MCF 10A (cell line): ENCODE measurements around the gene ODAD4. TPM values are rescaled to one million over a fixed set of nuclear protein-coding genes. Genes with fewer than 3 reads are reported as not detected.

Source experiments
- BruUV-seq: library from RNA; stranded (reverse); fragments of 400-500 nt; replicated peaks from 2 replicates; lab custom pipeline; 2021; lab: Mats Ljungman, UMichigan
- CTCF ChIA-PET: fragments of 300-600 bp; sonication (Branson Sonifier 250); formaldehyde crosslinking; extraction: SDS; loops from one replicate; lab custom pipeline; 2021; ENCODE audit warnings: antibody characterized with exemption, inconsistent platforms; lab: Yijun Ruan, JAX
- POLR2A ChIA-PET: fragments of 300-600, 350-650 bp; sonication (Branson Sonifier 250); formaldehyde crosslinking; extraction: SDS; loops from one replicate; lab custom pipeline; 2020; ENCODE audit warnings: antibody characterized with exemption, inconsistent platforms; lab: Yijun Ruan, JAX
- DNase-seq: peaks from one replicate; pipeline ENCODE4 v3.0.0-alpha.2; 2018; ENCODE audit not compliant: unreplicated experiment
- H3K27ac Mint-ChIP-seq: one replicate; pipeline ENCODE4 v1.8.0; 2022; ENCODE audit warnings: mild to moderate bottlenecking, low read depth, mixed read lengths; ENCODE audit not compliant: unreplicated experiment
- H3K27me3 Mint-ChIP-seq: one replicate; pipeline ENCODE4 v1.8.0; 2022; ENCODE audit warnings: mixed read lengths; ENCODE audit not compliant: insufficient read depth, unreplicated experiment
- H3K36me3 Mint-ChIP-seq: one replicate; pipeline ENCODE4 v1.8.0; 2022; ENCODE audit warnings: mild to moderate bottlenecking, moderate library complexity, mixed read lengths; ENCODE audit not compliant: insufficient read depth, unreplicated experiment
- H3K4me1 Mint-ChIP-seq: one replicate; pipeline ENCODE4 v1.8.0; 2022; ENCODE audit warnings: mixed read lengths; ENCODE audit not compliant: insufficient read depth, unreplicated experiment
- H3K4me3 Mint-ChIP-seq: one replicate; pipeline ENCODE4 v1.8.0; 2022; ENCODE audit warnings: mild to moderate bottlenecking, moderate library complexity, mixed read lengths; ENCODE audit not compliant: unreplicated experiment
- H3K9me3 Mint-ChIP-seq: one replicate; pipeline ENCODE4 v1.8.0; 2022; ENCODE audit warnings: mixed read lengths; ENCODE audit not compliant: unreplicated experiment
- intact Hi-C: fragments of 100-400 bp; cut with micrococcal nuclease; formaldehyde crosslinking; loops from 2 replicates; pipeline ENCODE4 v1.14.1; 2022
- total RNA-seq: library from RNA; stranded (reverse); gene quantifications from 2 replicates; pipeline ENCODE4 v1.2.3, GENCODE V29; 2022
- TF ChIP-seq, protein P1 (sequence below): fragments of 200-600 bp; IDR thresholded peaks from one replicate; pipeline ENCODE4 v1.8.0; 2022; ENCODE audit warnings: antibody characterized with exemption, mild to moderate bottlenecking; ENCODE audit not compliant: unreplicated experiment

Gene ODAD4
- total RNA-seq, 1 experiment from 2014 or later = 0.96 TPM

DNA sequence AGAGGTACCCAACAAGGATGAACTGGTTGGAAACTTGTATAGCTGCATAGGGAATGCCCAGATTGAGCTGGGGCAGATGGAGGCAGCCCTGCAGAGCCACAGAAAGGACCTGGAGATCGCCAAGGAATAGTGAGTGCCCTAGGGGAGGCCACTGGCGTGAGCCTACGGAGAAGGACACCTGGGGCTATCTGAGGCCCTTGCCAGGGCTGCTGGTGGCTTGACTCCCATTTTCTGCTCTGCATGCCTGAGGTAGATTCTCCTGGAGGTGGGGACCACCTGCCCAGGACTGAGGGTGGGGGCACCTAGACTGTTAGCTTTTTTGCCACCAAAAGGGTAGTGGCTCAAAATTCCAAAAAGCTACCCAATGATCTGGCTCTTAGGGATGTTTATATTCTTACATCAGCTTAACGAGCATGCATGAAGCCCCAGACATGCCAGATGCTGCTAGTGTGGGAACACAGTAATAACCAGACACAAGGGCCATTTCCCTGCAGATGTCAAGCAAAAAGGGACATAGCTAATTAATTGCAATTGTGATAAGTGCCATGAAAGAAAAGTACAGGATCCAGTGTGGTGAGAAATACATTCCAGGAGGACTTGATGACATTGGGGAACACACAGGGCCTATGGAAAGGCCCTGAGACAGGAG is 8.8 kb downstream of the ODAD4 start:
- BruUV-seq = no TSS peak
- no peak overlapping the region for H3K4me3 Mint-ChIP-seq
- peaks cover 12% of the 10 kb centered on the region for H3K27me3 Mint-ChIP-seq
- H3K4me1 Mint-ChIP-seq = no peaks in the 10 kb centered on the region
- no peak overlapping the region for H3K27ac Mint-ChIP-seq
- no peak for DNase-seq
- intact Hi-C loops = no loop called here
- ChIA-PET POLR2A (interaction anchor here (0.9 to 1.5 kb wide), 3 partner anchors 9 to 78 kb away, joined by 3 to 4 read pairs (median 3); partner anchors contain the start of genes DNAJC7 and ODAD4), CTCF (interaction anchor here (2.0 kb wide), 1 partner anchor 23 kb away, joined by 6 read pairs; no protein-coding TSS in a partner anchor)
- H3K36me3 Mint-ChIP-seq = no peaks in the 10 kb centered on the region
- H3K9me3 Mint-ChIP-seq = no peaks in the 10 kb centered on the region
- TF ChIP-seq, protein P1, sequence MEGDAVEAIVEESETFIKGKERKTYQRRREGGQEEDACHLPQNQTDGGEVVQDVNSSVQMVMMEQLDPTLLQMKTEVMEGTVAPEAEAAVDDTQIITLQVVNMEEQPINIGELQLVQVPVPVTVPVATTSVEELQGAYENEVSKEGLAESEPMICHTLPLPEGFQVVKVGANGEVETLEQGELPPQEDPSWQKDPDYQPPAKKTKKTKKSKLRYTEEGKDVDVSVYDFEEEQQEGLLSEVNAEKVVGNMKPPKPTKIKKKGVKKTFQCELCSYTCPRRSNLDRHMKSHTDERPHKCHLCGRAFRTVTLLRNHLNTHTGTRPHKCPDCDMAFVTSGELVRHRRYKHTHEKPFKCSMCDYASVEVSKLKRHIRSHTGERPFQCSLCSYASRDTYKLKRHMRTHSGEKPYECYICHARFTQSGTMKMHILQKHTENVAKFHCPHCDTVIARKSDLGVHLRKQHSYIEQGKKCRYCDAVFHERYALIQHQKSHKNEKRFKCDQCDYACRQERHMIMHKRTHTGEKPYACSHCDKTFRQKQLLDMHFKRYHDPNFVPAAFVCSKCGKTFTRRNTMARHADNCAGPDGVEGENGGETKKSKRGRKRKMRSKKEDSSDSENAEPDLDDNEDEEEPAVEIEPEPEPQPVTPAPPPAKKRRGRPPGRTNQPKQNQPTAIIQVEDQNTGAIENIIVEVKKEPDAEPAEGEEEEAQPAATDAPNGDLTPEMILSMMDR = no peak

DNA sequence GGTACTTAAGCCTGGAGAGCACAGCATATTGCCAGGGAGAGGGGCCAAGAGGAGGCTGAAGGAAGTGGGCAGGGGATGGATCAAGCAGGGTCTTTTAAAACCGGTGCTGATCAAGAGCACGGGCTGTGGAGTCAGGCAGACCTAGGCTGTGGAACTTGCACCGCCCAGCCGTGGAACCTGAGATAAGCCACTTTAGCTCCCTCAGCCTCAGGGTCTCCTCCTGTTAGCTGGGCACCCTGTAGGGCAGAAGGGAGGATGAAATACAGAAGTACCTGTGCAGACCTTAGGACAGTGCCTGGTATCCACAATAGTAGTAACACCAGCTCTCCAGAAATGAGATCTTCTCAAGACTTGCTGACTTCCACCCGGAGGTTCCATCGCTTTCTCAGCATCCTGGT is 9.3 kb downstream of the ODAD4 start:
- intact Hi-C loops = no loop called here
- no peak overlapping the region for H3K4me3 Mint-ChIP-seq
- no peaks in the 10 kb centered on the region for H3K4me1 Mint-ChIP-seq
- CTCF ChIA-PET = no interaction called here
- no peak for DNase-seq
- no peaks in the 10 kb centered on the region for H3K36me3 Mint-ChIP-seq
- no TSS peak for BruUV-seq
- peaks cover 12% of the 10 kb centered on the region for H3K27me3 Mint-ChIP-seq
- TF ChIP-seq, protein P1 = no peak
- POLR2A ChIA-PET = interaction anchor here (1.5 to 2.1 kb wide), 2 partner anchors 9 kb away, joined by 3 to 8 read pairs; partner anchors contain the start of gene ODAD4
- no peaks in the 10 kb centered on the region for H3K9me3 Mint-ChIP-seq
- H3K27ac Mint-ChIP-seq = no peak overlapping the region

DNA sequence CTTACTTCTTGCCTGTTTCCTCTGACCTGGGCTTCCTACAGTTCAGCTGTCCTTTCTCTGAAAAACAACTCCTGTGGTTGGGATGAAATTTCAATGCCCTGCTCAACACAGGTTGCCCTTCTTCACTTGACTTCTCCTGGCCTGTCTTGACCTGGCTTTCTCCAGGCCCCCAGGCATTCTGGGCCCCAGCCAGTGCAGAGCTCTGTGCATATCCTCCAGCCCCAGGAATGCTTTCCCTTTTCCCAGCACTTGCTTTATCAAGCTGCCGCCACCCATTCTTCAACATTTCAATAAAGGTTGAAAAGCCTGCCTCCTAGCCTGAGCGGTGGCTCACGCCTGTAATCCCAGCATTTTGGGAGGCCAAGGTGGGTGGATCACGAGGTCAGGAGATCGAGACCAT is 10.8 kb downstream of the ODAD4 start:
- Mint-ChIP-seq H3K27ac (no peak overlapping the region), H3K9me3 (no peaks in the 10 kb centered on the region), H3K4me3 (no peak overlapping the region), H3K36me3 (no peaks in the 10 kb centered on the region), H3K27me3 (peaks cover 12% of the 10 kb centered on the region), H3K4me1 (no peaks in the 10 kb centered on the region)
- CTCF ChIA-PET = interaction anchor here (0.7 kb wide), 1 partner anchor 35 kb away, joined by 3 read pairs; no protein-coding TSS in a partner anchor
- POLR2A ChIA-PET = interaction anchor here (1.2 to 2.1 kb wide), 2 partner anchors 11 to 25 kb away, joined by 4 to 8 read pairs; partner anchors contain the start of genes CNP and ODAD4
- TF ChIP-seq, protein P1 = no peak
- DNase-seq = no peak
- intact Hi-C loops = no loop called here
- no TSS peak for BruUV-seq

DNA sequence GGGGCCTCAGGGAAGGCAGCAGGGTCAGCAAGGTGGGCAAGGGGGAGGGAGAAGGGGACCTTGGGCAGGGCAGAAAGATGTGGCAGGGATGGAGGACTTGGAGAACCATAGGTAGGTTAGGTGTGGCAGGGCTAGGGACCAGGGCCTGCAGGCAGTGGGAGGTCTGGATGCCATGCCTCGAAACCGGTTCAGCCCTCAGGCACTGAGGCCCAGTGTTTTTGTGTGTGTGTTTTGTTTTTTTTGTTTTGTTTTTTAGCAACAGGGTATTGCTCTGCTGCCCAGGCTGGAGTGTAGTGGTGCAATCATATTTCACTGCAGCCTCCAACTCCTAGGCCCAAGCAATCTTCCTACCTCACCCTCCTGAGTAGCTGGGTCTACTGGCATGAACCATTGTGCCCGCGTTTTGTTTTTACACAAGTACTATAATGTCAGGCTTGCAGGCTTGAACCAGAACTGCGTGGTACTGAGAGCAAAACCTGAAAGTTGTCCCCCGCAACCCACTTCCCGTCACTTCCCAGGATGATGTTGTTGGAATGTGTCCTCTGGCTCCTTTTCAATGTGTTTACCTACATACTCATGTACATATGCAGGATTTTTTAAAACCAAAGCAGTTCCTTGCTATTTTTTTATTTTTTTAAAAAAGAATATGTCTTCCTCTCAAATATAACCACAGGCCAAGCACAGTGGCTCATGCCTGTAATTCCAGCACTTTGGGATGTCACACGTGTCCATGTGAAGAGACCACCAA is 12.4 kb downstream of the ODAD4 start:
- TF ChIP-seq, protein P1 = no peak
- Mint-ChIP-seq H3K4me1 (no peaks in the 10 kb centered on the region), H3K9me3 (no peaks in the 10 kb centered on the region), H3K27ac (no peak overlapping the region), H3K36me3 (no peaks in the 10 kb centered on the region), H3K4me3 (no peak overlapping the region), H3K27me3 (peaks cover 12% of the 10 kb centered on the region)
- CTCF ChIA-PET = interaction anchor here (1.0 to 1.1 kb wide), 2 partner anchors 12 to 20 kb away, joined by 3 to 4 read pairs; no protein-coding TSS in a partner anchor
- POLR2A ChIA-PET = interaction anchor here (0.8 kb wide), 1 partner anchor 12 kb away, joined by 3 read pairs; the partner anchor contains the start of gene ODAD4
- intact Hi-C loops = no loop called here
- DNase-seq = no peak
- BruUV-seq = no TSS peak
